RCC 7860 (cell line): ENCODE measurements around the gene ZFYVE28.
"Not testable (repeated sequence)": the region's sequence is repeated elsewhere in the genome, so short reads cannot be mapped to it uniquely, and the experiment has no call there.

ENCODE experiments used
- DNase-seq: peaks from one replicate; pipeline ENCODE4 v3.0.0-alpha.2; 2015; ENCODE audit warnings: low spot score
- FAIRE-seq: peaks from 2 replicates; lab custom pipeline; 2012; peaks lifted over from hg19 to GRCh38; lab: Jason Lieb, UNC

ZFYVE28 gene

GRCh38 chr4:2417765-2418649, at the start of gene ZFYVE28:
TSS of gene ZFYVE28 (minus strand) at chr4:2418645. CDS start at chr4:2418323, 322 bp downstream.
- DNase-seq (no peak), FAIRE-seq (no peak)

- DNase-seq, FAIRE-seq: not testable (repeated sequence)
Measured at GRCh38 chr4:2465544-2465943, 47.1 kb upstream of the ZFYVE28 start.

- FAIRE-seq (no peak), DNase-seq (no peak)
Measured at GRCh38 chr4:2465032-2465431, 46.6 kb upstream of the ZFYVE28 start.

GRCh38 chr4:2462992-2463762, 44.7 kb upstream of the ZFYVE28 start:
- DNase-seq: no peak
- no peak for FAIRE-seq

- FAIRE-seq (no peak), DNase-seq (no peak)
Measured at GRCh38 chr4:2462218-2462991, 44.0 kb upstream of the ZFYVE28 start.

GRCh38 chr4:2461246-2461960, 43.0 kb upstream of the ZFYVE28 start:
- DNase-seq (no peak), FAIRE-seq (no peak)

GRCh38 chr4:2459589-2460349, 41.3 kb upstream of the ZFYVE28 start:
- no peak for FAIRE-seq

GRCh38 chr4:2458546-2459491, 40.4 kb upstream of the ZFYVE28 start:
- FAIRE-seq (no peak), DNase-seq (no peak)

More at GRCh38 chr4:2459589-2460349, 41.3 kb upstream of the ZFYVE28 start:
- DNase-seq: no peak

GRCh38 chr4:2457481-2458295, 39.2 kb upstream of the ZFYVE28 start:
- DNase-seq (no peak), FAIRE-seq (no peak)

GRCh38 chr4:2451821-2452785, 33.7 kb upstream of the ZFYVE28 start:
- FAIRE-seq: no peak
- no peak for DNase-seq

GRCh38 chr4:2451036-2451520, 32.6 kb upstream of the ZFYVE28 start:
- DNase-seq: no peak
- FAIRE-seq: no peak

- FAIRE-seq (no peak), DNase-seq (no peak)
Measured at GRCh38 chr4:2450394-2451035, 32.1 kb upstream of the ZFYVE28 start.

- no peak for DNase-seq
- no peak for FAIRE-seq
Measured at GRCh38 chr4:2449511-2450392, 31.3 kb upstream of the ZFYVE28 start.

GRCh38 chr4:2449051-2449450, 30.6 kb upstream of the ZFYVE28 start:
- no peak for FAIRE-seq

GRCh38 chr4:2448589-2448988, 30.1 kb upstream of the ZFYVE28 start:
- DNase-seq (no peak), FAIRE-seq (no peak)

More at GRCh38 chr4:2449051-2449450, 30.6 kb upstream of the ZFYVE28 start:
- no peak for DNase-seq
